Activated CD8-positive, alpha-beta memory T cell treated with anti-CD3 and anti-CD28 coated beads for 24 hours (primary cell): ENCODE measurements around the gene KRT71.
"Not testable (repeated sequence)": the region's sequence is repeated elsewhere in the genome, so short reads cannot be mapped to it uniquely, and the experiment has no call there.

Experiments used
- DNase-seq: peaks from one replicate; pipeline ENCODE4 v3.0.0-alpha.2; 2020

Gene KRT71

DNA sequence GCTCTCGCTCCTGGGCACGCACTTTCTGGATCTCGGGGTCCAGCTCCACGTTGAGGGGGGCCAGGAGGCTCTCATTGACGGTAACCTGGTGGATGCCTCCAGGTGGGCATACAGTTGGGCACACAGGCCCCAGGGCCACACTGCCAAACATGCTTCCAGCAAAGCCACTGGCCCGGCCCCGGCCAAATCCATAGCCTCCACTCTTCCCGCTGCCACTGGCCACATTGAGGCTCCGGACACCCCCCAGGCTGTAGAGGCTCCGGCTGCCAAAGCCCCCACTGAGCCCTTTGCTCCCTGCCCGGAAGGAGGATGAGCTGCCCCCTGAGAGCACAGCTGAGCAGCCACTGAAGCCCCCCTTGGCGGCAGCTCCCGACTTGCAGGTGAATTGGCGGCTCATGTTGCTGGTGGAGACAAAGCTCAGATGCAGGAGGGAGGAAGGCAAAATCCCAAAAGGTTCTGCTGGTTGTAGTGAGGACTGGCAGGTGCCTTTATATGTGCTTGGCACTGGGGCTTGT lies at the start of gene KRT71:
Gene KRT71, minus strand, starts transcription at position 465 of the 515 bp plus-strand sequence. Its CDS starts 68 bp downstream, at position 397.
- no peak for DNase-seq

- DNase-seq, result peak; percentile 52
Observed at GRCh38 chr12:52602552-52602951, 49.6 kb upstream of the KRT71 start.

GRCh38 chr12:52601671-52602070 lies 48.7 kb upstream of the KRT71 start:
- peak; percentile 42 for DNase-seq

- peak; percentile 52 for DNase-seq
Observed at GRCh38 chr12:52600941-52601481, 48.1 kb upstream of the KRT71 start, which contains the start of gene KRT72. KRT72 (minus strand) TSS chr12:52601463; CDS start chr12:52601452, 11 bp downstream.

GRCh38 chr12:52600475-52600874 lies 47.5 kb upstream of the KRT71 start:
- DNase-seq, result no peak

DNA sequence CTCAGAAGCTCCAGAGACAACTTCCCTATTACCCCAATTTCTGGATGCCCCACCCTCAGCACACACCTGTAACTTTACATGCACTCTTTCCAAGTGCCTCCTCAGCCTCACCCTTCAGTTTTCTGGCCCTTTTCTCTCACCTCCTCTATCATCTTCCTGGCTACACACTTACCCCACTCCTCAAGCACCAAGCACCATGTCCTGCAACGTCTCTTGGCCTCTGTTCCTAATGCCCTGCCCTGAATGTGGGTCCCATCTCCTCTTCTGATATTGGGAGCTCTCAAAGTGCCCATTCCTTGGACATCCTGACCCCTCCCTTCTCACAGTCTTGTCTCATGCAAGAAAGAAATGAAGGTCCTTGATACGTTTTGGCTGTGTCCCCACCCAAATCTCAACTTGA lies 47.1 kb upstream of the KRT71 start:
- peak; percentile 35 for DNase-seq

- DNase-seq, result no peak
Observed at GRCh38 chr12:52598966-52599365, 46.0 kb upstream of the KRT71 start.

DNA sequence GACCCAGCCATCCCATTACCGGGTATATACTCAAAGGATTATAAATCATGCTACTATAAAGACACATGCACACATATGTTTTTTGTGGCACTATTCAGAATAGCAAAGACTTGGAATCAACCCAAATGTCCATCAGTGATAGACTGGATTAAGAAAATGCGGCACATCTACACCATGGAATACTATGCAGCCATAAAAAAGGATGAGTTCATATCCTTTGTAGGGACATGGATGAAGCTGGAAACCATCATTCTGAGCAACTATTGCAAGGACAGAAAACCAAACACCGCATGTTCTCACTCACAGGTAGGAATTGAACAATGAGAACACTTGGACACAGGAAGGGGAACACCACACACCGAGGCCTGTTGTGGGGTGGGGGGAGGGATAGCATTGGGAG lies 41.3 kb upstream of the KRT71 start:
- not testable (repeated sequence) for DNase-seq

GRCh38 chr12:52591521-52591920 lies 38.6 kb upstream of the KRT71 start:
- no peak for DNase-seq

- no peak for DNase-seq
Observed at GRCh38 chr12:52590021-52590420, 37.1 kb upstream of the KRT71 start.

GRCh38 chr12:52587563-52587962 lies 34.6 kb upstream of the KRT71 start:
- DNase-seq, result no peak

- DNase-seq, result peak; percentile 72
Observed at GRCh38 chr12:52585946-52586345, 33.0 kb upstream of the KRT71 start.

DNA sequence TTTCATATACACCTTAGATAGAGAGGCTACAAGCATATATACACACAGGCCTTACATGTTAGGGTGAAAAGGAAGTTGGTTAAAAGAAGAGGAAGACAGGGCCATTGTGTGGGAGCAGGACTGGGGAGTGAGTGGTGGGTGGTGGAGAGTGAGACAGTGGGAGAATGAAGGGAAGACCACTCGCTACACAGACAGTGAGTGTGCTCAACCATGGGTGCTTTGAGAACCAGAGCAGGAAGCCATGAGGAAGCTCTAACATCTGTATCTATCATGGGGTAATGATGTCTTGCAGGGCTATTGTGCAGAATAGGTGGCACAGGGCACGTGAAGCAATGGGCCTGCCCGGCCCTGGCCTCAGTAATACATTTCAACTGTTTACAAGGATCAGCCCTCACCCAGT lies 32.1 kb upstream of the KRT71 start:
- DNase-seq, result no peak

GRCh38 chr12:52584156-52584682 lies 31.3 kb upstream of the KRT71 start:
- DNase-seq, result no peak

DNA sequence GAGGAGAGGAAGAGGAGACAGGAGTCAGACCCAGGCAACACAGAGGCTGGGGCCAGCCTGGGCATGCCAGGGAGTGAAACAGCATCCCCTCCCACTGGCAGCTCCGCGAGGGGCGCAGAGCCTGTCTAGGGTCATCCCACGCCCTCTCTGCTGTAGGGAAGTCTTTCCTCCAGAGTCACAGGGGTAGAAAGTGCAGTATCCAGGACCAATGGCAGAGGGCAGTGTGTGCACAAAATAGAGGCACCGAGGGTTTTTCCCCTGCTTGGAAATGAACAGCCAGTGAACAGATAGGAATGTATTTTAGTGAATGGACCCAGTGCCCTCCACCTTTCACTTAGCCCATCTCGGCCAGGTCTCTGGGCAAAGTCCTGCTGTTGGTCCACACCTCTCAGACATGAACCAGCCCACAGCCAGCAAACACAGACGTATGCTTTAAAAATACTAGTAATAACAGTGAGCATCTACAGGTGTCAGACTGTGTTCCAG lies 30.1 kb upstream of the KRT71 start:
- peak; percentile 87 for DNase-seq

DNA sequence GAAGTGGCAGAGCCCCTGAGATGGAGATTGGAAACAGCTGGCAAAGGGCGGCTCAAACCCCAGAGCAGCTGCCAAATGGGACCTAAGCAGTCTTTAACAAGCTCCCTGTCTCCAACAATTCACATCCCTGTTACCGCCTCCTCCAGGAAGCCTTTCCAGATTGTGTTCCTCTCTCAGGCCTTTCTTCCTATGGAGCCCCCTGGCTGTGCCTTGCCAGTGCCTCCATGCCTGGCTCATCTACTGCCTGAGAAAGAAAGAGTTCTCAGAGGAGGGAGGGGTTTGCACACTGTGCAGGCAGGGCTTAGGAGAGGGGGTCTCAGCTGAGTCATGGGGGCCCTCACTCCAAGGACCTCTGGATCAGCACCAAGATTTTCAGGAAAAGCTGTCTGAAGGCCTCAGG lies 29.5 kb upstream of the KRT71 start:
- no peak for DNase-seq

- DNase-seq, result no peak
Observed at GRCh38 chr12:52581481-52581880, 28.5 kb upstream of the KRT71 start.

DNA sequence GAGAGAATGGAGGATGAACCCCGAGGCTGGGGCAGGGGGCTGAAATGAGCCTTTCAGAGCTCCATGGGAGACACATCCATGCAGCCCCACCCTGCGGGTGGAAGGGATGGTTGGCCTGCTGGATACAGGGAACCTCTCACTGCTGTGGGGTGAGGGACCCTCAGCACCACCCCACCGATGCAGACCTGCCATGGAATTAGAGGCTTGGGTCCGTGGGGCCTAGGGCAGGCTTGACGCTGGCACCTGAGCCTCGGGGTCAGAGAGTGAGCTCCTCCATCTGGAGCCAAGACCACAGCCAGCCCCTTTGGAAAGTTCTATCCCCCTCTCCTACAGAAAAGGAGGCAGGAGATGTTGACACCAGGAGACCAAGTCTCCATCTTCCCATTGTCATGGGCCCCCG lies 28.1 kb upstream of the KRT71 start:
- no peak for DNase-seq

DNA sequence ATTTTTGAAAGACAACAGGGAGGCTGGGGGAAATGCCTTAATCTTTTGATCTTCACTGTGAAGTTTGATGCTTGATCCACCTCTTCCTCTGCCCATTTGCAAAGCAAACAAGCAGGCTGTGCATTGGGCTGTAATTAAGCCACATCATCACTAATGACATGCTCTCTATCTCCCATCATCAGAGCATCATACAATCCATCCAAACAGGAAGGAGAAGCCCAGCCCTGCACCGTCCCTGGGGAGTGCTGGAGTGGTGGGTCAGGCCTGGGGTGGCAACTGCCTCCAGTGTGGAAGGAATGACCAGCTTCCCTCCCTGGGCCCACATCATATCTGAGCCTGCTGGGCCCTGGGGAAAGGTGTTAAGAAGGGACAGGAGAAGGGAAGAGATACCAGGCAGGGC lies 27.6 kb upstream of the KRT71 start:
- no peak for DNase-seq

GRCh38 chr12:52579468-52580465 lies 26.8 kb upstream of the KRT71 start:
- DNase-seq, result no peak

DNA sequence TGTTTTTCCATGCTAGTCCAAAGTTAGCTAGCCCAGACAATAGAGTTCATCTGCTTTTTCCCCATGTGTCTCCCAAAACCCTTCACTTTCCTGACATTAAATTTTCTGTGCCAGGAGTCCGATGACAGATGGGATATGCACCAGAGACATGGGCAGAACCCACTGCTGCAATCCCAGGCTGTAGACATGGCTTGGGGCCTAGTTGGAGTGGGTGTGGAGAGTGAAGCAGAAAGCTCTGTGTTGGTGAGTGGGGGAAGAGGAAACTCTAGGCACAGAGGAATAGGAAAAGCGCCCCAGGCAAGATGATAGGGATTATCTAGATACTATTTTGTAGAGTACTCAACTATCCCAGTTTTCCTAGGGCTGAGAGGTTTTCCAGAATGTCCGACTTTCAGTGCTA lies 25.5 kb upstream of the KRT71 start:
- DNase-seq, result no peak

DNA sequence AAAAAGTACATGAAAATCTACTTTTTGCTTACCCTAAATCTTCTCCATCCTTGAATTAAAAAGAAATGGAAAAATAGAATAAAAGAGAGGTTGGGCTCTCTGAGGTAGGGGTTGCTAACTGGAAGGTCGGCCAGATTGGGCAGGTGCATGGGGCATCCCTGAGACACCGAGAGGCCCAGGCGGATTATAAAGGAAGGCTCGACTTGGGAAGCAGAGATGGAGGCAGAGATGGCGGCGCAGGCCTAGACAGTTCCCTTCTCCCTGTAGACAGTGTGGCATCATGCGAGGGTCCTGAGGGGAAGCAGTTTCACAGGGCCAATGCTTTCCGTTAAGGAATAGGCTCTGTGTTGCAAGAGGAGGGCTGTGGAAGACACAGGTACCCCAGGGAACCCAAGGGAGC lies 24.4 kb upstream of the KRT71 start:
- no peak for DNase-seq

DNA sequence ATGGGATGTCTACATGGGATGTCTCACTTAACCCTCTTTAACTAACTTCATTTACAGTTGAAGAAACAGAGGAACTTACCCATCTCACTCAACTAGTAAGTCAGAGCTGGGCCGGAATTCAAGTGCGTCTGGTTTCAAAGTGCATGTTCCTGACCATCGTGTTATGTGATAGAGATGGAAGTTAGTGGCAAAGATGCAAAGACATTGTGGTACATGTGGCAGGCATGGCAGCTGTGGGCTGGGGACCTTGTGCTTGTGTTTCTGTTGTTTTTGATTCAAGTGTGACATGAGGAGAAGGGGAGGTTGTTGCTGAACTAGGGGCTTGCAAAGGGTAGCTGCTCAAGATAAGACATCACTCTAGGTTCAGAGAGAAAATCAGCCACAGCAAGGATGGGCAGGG lies 23.0 kb upstream of the KRT71 start:
- DNase-seq, result no peak

DNA sequence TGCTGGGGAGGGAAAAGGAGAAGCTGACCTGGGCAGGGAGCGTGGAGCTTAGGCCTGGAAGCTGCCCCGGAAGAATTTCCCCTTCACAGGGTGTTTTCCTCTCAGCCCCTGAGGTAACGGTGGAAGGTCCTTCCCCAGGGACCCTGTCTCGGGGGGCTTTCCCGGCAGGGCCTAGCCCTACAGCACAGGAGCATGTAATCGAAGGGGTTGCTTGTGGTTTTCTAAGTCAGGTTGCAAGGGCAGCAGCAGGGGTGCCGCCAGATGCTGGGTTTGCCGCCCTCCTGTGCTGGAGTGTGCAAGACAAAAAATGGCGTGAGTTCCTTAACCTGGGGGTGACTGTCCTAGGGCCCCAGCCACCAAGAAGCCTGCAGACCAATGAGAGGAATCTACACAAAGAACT lies 22.3 kb upstream of the KRT71 start:
- no peak for DNase-seq
